ENCODE measurements around the gene IGFBP6. TPM values are rescaled to one million over a fixed set of nuclear protein-coding genes. Genes with fewer than 3 reads are reported as not detected.

Gene IGFBP6
- total RNA-seq, 1 donor from 2014 or later: 7.0 TPM

DNA sequence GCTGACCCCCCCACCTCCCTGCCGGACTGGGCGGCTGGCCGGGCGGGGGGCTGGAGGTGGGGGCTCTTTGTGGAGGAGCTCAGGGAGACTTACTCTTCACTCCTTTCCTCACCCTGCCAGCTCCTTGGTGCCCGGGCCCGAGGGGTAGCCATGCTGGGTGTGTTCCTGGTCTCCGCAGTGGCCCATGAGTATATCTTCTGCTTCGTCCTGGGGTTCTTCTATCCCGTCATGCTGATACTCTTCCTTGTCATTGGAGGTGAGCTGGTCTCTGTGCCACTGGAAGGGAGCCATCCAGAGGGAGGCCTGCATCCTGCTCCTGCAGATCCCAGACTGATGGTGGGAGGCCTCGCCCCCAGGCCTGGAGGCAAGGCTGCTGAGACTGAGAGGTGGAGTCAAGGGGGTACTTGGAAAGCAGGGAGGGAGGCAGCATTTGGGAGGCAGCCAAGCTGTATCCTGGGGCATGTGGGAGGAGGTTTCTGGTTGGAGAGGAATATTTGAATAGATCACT, 25.5 kb downstream of the IGFBP6 start:
- DNase-seq: no peak

DNA sequence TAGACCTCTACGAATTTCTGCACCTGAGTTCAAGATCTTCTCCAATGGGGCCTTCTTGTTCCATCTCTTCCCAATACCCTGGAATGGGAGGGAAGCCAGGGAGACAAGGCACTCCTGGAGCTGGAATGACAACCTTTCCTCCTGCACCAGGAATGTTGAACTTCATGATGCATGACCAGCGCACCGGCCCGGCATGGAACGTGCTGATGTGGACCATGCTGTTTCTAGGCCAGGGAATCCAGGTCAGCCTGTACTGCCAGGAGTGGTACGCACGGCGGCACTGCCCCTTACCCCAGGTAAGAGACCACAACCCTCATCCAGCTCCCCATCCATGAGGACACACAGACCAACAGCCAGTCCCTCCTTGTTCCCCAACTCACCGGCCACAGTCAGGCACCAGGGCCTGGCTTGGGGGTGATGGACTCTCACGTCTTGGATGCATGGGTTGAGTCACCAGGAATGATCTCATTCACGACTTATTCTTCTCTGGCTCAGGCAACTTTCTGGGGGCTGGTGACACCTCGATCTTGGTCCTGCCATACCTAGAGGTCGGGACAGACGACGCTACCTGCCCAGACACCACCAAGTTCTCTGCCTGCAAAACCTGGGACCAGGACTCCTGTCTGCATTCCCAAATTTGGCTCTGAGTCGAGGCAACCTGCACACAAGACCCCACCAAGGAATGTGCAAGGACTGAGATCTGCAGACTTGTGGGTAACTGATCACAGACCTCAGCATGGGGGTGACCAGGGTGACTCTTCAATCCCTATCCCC, 26.3 kb downstream of the IGFBP6 start:
- DNase-seq: no peak

DNA sequence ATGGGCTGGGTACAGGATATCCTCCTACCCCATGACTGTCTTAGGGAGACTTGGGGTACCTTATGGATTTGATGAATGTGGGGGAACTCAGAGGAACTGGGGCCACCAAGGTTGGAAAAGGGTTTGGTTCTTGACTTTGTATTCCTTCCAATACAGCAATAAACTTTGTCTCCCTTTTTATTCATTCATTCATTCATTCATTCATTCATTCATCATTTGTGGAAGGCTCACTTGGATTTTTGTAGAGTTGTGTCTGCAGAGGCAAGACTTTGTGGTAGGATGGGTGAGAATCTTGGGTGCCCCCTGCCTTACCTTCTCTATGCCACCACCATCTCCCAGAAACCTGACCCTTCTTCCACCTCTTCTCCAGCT, 26.9 kb downstream of the IGFBP6 start:
- DNase-seq: no peak

DNA sequence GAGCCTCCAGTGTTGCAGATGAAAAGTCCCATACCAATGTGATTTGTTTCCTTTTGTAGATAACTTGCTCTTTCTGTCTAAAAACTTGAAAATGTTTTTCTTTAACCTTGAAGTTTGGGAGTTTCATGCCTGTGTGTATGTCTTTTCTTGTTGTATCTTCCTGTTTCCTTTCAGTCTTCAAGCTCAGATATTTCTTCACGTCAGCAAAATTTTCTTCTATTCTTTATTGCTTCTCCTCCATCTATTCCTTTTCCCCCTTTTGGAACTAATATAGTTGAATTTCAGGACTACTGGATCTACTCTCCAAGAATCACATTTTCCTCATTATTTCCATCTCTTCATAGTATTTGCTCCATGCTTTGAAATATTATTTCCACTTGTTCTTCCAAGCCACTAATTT, 29.7 kb downstream of the IGFBP6 start:
- no peak for DNase-seq

DNA sequence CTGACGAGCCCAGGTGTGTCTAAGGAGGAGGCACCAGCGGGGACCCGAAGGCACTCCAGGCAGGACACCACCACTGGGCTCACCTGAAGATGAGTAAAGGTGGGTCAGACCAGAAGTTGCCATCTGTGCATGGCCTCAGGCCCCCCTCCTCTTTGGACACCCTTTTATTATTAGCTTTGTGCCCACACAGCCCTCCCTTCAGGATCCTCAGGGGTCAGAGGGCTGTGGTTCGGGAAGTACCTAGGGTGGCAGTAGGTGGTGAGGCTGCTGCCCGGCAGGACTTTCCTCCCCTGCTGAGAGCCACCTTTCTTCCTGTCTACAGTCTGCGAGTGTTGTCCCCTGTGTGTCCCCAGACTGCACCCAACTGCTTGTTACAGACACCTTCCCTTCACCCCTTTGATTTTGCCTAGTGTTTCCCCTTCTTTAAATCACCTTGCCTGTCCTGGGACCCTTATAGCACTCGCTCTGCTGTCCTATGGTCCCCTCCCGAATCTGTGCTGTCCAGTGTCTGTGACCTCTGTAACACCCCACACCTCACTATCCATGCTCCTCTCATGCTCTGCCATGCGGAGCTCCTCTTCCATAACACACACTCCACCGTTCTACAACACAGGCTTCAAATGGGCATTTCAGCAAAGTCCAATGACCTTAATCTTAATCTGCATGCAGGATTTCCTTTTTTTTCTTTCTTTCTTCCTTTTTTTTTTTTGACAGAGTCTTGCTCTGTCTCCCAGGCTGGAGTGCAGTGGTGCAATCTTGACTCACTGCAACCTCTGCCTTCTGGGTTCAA, 31.5 kb downstream of the IGFBP6 start:
- no peak for DNase-seq

DNA sequence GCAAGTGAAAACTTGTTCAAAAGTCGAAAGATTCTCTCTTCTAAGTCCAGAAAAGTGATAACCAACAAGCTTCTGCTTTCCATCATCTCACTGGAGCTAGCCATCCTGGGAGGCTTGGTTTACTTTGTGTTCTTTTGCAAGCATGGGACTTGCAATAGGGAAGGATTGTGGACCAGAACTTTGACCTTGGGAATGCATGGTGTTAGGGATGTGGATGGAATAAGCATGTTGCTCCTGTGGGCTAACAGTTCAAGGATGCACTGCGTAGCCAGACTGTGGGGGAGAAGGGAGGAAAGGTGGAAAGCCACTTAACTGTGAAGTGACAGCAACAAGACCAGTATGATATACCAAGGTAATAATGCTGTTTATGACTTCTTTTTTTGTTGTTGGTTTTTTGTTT, 34.4 kb downstream of the IGFBP6 start:
- DNase-seq: no peak

DNA sequence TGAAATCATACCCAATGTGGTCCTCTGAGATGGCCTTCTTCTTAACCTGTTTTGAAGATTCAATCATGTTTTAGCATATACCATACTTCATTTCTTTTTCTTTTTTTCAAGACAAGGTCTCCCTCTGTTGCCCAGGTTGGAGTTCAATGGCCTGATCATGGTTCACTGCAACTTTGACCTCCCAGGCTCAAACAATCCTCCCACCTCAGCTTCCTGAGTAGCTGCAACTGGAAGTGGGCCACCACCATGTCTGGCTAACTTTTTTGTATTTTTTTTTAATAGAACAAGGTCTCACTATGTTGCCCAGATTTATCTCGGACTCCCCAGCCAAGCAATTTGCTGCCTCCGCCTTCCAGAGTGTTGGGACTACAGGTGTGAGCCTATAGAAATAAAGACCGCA, 36.3 kb downstream of the IGFBP6 start:
- DNase-seq: no peak

DNA sequence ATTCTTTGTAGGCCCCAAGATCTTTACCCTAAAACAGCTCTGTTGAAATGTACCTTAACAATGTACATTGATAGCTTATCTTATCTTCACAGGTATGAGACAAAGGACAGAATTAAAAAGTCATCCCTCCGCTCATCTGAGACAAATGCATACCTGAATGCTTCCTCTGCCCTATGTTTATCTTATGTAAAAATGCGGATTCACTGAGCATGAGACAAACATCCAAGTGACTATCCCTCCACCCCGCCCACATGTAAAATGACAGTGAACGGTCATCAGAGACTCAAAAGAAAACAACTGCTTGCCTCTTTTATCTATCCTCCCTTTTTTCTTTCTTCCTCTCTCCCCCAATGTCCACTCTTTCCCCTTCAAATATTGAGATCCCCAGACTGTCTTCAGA, 45.9 kb downstream of the IGFBP6 start:
- no peak for DNase-seq

DNA sequence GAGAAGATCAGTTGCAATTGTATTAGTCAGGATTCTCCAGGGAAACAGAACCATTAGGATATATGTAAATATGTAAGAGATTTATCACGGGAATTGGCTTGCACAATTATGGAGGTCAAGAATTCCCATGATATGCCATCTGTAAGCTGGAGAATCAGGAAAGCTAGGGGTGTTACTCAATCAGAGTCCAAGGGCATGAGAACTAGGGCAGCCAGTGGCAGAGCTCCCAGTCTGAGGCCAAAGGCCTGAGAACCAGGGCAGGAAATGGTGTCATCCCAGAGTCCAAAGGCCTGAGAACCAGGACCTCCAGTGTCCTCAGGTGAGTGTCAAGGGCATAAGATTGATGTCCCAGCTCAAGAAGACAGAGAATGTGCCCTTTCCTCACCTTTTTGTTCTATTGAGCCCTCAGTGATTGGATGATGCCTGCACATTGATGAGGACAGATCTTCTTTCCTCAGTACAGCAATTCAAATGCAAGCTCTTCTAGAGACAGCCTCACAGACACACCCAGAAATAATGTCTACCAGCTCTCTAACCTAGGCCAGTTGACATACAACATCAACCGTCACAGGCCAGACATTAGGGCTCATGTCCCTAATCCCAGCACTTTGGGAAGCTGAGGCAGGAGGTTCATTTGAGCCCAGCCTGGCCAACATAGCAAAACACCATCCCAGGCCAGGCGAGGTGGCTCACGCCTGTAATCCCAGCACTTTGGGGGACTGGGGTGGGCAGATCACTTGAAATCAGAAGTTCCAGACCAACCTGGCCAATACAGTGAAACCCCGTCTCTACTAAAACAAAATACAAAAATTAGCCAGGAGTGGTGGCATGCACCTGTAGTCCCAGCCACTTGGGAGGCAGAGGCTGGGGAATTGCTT, 48.2 kb downstream of the IGFBP6 start:
- DNase-seq: no peak

DNA sequence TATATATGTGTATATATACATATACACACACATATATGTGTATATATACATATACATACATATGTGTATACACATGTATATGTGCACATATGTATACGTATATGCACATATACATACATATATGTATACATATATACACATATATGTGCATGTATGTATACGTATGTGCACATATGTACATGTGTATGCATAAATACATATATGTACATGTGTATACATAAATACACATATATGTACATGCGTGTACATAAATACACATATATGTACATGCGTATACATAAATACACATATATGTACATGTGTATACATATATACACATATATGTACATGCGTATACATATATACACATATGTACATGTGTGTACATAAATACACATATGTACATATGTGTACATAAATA, 49.7 kb downstream of the IGFBP6 start:
- DNase-seq: no peak

DNA sequence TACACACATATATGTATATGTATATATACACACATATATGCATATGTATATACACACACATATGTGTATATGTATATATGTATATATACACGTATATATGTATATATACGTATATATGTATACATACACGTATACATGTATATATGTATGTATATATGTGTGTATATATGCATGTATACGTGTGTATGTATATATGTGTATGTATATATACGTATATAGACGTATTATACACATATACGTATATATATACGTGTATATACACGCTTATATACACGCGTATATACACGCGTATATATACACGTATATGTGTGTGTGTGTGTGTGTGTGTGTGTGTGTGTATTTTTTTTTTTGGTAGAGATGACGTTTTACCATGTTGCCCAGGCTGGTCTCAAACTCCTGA, 50.2 kb downstream of the IGFBP6 start:
- DNase-seq: no peak

DNA sequence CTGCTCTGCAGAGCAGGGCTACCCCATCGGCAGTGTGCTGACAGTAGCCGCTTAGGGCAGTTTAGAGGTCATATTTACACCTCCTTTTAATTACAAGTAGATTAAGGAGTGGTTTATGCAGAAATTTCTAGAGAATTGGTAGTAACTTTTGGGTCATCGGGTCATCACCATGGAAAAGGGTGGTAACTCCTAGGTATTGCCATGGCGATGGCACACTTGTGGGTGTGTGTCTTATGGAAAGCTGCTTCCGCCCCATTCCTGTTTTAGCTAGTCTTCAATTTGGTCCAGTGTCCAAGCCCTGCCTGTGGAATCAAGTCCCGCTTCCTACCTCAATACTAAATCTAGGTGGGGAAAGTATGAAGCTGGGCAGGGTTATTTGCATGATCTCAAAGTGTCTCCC, 53.6 kb downstream of the IGFBP6 start:
- DNase-seq: no peak

Other genes starting within 250 kb of the IGFBP6 start
- gene KRT78, start 248.7 kb upstream of the IGFBP6 start, total RNA-seq: not detected in 2 replicates
- 9.5 and 11.9 TPM in 2 replicates for gene KRT8, start 192.6 kb upstream of the IGFBP6 start, total RNA-seq
- 257 and 322 TPM in 2 replicates for gene KRT18, start 148.5 kb upstream of the IGFBP6 start, total RNA-seq
- 1,240 and 1,351 TPM in 2 replicates for gene EIF4B, start 91.2 kb upstream of the IGFBP6 start, total RNA-seq
- 56.2 and 56.5 TPM in 2 replicates for gene TNS2, start 47.6 kb upstream of the IGFBP6 start, total RNA-seq
- 13.1 and 16.5 TPM in 2 replicates for gene SPRYD3, start 18.3 kb upstream of the IGFBP6 start, total RNA-seq
- not detected in 2 replicates for gene SOAT2, start 5.8 kb downstream of the IGFBP6 start, total RNA-seq
- 13.0 and 14.5 TPM in 2 replicates for gene ZNF740, start 83.1 kb downstream of the IGFBP6 start, total RNA-seq
- gene CSAD, start 83.3 kb downstream of the IGFBP6 start, total RNA-seq: 2.9 and 6.5 TPM in 2 replicates
- 0.19 and 0.34 TPM in 2 replicates for gene ITGB7, start 109.6 kb downstream of the IGFBP6 start, total RNA-seq
- 11.7 and 17.7 TPM in 2 replicates for gene RARG, start 134.5 kb downstream of the IGFBP6 start, total RNA-seq
- gene ESPL1, start 170.6 kb downstream of the IGFBP6 start, total RNA-seq: 4.8 and 16.5 TPM in 2 replicates
- 185 and 491 TPM in 2 replicates for gene PFDN5, start 197.9 kb downstream of the IGFBP6 start, total RNA-seq
- 35.2 and 43.1 TPM in 2 replicates for gene MYG1, start 202.0 kb downstream of the IGFBP6 start, total RNA-seq
- gene AAAS, start 223.9 kb downstream of the IGFBP6 start, total RNA-seq: 38.6 and 44.3 TPM in 2 replicates
- not detected in 2 replicates for gene SP7, start 238.7 kb downstream of the IGFBP6 start, total RNA-seq

Data from dermis blood vessel endothelial cell (primary cell).